K562 (cell line): ENCODE results near the gene PNPLA1. TPM values are rescaled to one million over a fixed set of nuclear protein-coding genes. Genes with fewer than 3 reads are reported as not detected.
A peak's percentile ranks its signal among the peaks of the same experiment; 100 is the strongest.

Experiments used
- NRF1 ChIP-seq, 2 experiments: fragments of 450-650 bp; IDR thresholded peaks in 1 of 2; conservative IDR thresholded peaks in 1 of 2; 2 replicates each; pipeline ENCODE4 v1.6.1; 2014; ENCODE audit warnings: mild to moderate bottlenecking in 2 of 2
- SMC3 ChIP-seq: conservative IDR thresholded peaks from 2 replicates; pipeline ENCODE4 v1.6.1; 2011; ENCODE audit warnings: low read depth, low read length, improper control_type of control experiment; ENCODE audit not compliant: insufficient read depth
- SP2 ChIP-seq: IDR thresholded peaks from 2 replicates; pipeline ENCODE4 v1.6.1; 2011; ENCODE audit warnings: mild to moderate bottlenecking, low read depth, low read length, moderate library complexity; ENCODE audit not compliant: poor library complexity, severe bottlenecking; ENCODE audit errors: extremely low read depth
- TARDBP ChIP-seq: fragments of 450-650 bp; IDR thresholded peaks from 2 replicates; pipeline ENCODE4 v1.6.1; 2016
- TCF3 ChIP-seq: sonication (generic); formaldehyde crosslinking; IDR thresholded peaks from 2 replicates; pipeline ENCODE4 v1.4.0; 2020; ENCODE audit warnings: mild to moderate bottlenecking, missing genetic modification reagents
- ZBTB34 ChIP-seq: fragments of 250-450 bp; sonication (Bioruptor Pico); IDR thresholded peaks from 2 replicates; pipeline ENCODE4 v1.8.0; 2021; ENCODE audit warnings: mild to moderate bottlenecking, moderate library complexity
- ZBTB7A ChIP-seq: IDR thresholded peaks from 2 replicates; pipeline ENCODE4 v1.6.1; 2011; ENCODE audit warnings: low read depth, mild to moderate bottlenecking, low read length, moderate library complexity, borderline replicate concordance; ENCODE audit not compliant: control insufficient read depth
- ZEB2 ChIP-seq: fragments of 450-650 bp; IDR thresholded peaks from 2 replicates; pipeline ENCODE4 v1.6.1; 2016
- polyA plus RNA-seq, 8 experiments: library from polyadenylated mRNA; depleted of rRNA in 4 of 8; stranded (reverse) in 5 of 8; unstranded in 3 of 8; fragments of >200 nt; fragmentation: Nextera tagmentation in 2 of 8; fragmentation: Illumina TruSeq in 1 of 8; extraction: Ambion mirVana in 2 of 8; extraction: Trizol in 1 of 8; gene quantifications; 2 replicates each; pipeline versions ENCODE4 v1.2.1 to v1.2.3, GENCODE V29; 2011 to 2014; ENCODE audit warnings: inconsistent platforms in 1 of 8, missing spikeins in 1 of 8
- total RNA-seq, 7 experiments: library from RNA; depleted of rRNA in 6 of 7; stranded (reverse); fragments of >200 nt in 6 of 7; fragmentation: Illumina TruSeq in 2 of 7; extraction: Trizol in 2 of 7; gene quantifications; 2 replicates each; pipeline versions ENCODE4 v1.2.1 to v1.2.3, GENCODE V29; 2011 to 2021; ENCODE audit warnings: low replicate concordance in 1 of 7
- TF ChIP-seq, protein P1 (sequence below): fragments of 250-450 bp; sonication (Bioruptor Pico); IDR thresholded peaks from 2 replicates; pipeline ENCODE4 v1.4.0; 2020
- TF ChIP-seq, protein P2 (sequence below): fragments of 250-450 bp; sonication (Bioruptor Pico); IDR thresholded peaks from 2 replicates; pipeline ENCODE4 v1.4.0; 2020; ENCODE audit warnings: mild to moderate bottlenecking, moderate library complexity, borderline replicate concordance
- TF ChIP-seq, protein P3 (sequence below), 2 experiments: fragments of 450-650 bp; IDR thresholded peaks; 2 replicates each; pipeline ENCODE4 v1.6.1; 2018; ENCODE audit warnings: mild to moderate bottlenecking in 2 of 2, low read depth in 1 of 2; ENCODE audit not compliant: partially characterized antibody in 2 of 2

PNPLA1 gene
- total and polyA plus RNA-seq, 9 of the 15 experiments (the other 6 are each of a cell fraction or from before 2014, with no cell fraction given): 0.04 to 0.27 (median 0.13) TPM; not detected in 2

DNA sequence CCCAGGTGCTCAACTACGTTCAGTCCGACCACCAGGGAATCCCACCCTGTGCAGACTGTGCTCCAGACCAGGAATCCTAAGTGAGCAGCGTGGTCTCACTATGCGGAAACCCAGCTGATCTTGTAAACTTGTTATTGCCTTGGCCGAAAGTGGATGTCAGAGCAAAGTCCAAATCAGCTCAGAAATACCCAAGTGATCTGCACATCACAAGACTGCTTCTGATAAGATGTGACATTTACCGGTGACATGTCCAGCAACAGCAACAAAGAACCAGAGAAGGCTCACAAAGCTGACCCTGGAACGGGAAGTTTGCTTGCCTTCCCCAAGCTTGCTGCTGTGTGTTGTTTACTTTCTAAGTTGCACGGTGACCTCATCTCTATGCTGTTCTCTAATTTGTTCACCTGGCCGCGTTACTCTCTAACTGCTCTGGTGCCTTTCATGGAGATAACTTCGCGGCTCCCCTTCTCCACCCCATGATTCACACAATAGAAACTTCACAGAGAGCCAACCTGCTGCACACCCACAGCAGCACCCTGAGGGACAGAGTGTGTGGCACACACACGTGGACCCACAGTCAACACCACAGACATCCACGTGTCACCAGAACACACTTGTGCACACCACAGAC lies 65.1 kb downstream of the PNPLA1 start (continued):
- TF ChIP-seq, protein P1, sequence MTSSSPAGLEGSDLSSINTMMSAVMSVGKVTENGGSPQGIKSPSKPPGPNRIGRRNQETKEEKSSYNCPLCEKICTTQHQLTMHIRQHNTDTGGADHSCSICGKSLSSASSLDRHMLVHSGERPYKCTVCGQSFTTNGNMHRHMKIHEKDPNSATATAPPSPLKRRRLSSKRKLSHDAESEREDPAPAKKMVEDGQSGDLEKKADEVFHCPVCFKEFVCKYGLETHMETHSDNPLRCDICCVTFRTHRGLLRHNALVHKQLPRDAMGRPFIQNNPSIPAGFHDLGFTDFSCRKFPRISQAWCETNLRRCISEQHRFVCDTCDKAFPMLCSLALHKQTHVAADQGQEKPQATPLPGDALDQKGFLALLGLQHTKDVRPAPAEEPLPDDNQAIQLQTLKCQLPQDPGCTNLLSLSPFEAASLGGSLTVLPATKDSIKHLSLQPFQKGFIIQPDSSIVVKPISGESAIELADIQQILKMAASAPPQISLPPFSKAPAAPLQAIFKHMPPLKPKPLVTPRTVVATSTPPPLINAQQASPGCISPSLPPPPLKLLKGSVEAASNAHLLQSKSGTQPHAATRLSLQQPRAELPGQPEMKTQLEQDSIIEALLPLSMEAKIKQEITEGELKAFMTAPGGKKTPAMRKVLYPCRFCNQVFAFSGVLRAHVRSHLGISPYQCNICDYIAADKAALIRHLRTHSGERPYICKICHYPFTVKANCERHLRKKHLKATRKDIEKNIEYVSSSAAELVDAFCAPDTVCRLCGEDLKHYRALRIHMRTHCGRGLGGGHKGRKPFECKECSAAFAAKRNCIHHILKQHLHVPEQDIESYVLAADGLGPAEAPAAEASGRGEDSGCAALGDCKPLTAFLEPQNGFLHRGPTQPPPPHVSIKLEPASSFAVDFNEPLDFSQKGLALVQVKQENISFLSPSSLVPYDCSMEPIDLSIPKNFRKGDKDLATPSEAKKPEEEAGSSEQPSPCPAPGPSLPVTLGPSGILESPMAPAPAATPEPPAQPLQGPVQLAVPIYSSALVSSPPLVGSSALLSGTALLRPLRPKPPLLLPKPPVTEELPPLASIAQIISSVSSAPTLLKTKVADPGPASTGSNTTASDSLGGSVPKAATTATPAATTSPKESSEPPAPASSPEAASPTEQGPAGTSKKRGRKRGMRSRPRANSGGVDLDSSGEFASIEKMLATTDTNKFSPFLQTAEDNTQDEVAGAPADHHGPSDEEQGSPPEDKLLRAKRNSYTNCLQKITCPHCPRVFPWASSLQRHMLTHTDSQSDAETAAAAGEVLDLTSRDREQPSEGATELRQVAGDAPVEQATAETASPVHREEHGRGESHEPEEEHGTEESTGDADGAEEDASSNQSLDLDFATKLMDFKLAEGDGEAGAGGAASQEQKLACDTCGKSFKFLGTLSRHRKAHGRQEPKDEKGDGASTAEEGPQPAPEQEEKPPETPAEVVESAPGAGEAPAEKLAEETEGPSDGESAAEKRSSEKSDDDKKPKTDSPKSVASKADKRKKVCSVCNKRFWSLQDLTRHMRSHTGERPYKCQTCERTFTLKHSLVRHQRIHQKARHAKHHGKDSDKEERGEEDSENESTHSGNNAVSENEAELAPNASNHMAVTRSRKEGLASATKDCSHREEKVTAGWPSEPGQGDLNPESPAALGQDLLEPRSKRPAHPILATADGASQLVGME (CRISPR knock-in tag): no peak
- peak in 1 of 2 experiments; percentile 14; a peak in 1 of 4 replicates for TF ChIP-seq NRF1 (conservative IDR thresholded peaks at IDR 0.05 in 1 of 2, IDR thresholded peaks at IDR 0.05 in 1 of 2)
- no peak for TF ChIP-seq ZBTB34
- TF ChIP-seq TARDBP: no peak
- TF ChIP-seq ZEB2: 0 out of 2 replicates have a peak, but pooled peaks have one; percentile 53
- TF ChIP-seq TCF3 (CRISPR knock-in tag): no peak
- no peak for TF ChIP-seq ZBTB7A
- TF ChIP-seq, protein P2, sequence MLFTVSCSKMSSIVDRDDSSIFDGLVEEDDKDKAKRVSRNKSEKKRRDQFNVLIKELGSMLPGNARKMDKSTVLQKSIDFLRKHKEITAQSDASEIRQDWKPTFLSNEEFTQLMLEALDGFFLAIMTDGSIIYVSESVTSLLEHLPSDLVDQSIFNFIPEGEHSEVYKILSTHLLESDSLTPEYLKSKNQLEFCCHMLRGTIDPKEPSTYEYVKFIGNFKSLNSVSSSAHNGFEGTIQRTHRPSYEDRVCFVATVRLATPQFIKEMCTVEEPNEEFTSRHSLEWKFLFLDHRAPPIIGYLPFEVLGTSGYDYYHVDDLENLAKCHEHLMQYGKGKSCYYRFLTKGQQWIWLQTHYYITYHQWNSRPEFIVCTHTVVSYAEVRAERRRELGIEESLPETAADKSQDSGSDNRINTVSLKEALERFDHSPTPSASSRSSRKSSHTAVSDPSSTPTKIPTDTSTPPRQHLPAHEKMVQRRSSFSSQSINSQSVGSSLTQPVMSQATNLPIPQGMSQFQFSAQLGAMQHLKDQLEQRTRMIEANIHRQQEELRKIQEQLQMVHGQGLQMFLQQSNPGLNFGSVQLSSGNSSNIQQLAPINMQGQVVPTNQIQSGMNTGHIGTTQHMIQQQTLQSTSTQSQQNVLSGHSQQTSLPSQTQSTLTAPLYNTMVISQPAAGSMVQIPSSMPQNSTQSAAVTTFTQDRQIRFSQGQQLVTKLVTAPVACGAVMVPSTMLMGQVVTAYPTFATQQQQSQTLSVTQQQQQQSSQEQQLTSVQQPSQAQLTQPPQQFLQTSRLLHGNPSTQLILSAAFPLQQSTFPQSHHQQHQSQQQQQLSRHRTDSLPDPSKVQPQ (CRISPR knock-in tag): no peak
- no peak for TF ChIP-seq SP2
- TF ChIP-seq, protein P3, sequence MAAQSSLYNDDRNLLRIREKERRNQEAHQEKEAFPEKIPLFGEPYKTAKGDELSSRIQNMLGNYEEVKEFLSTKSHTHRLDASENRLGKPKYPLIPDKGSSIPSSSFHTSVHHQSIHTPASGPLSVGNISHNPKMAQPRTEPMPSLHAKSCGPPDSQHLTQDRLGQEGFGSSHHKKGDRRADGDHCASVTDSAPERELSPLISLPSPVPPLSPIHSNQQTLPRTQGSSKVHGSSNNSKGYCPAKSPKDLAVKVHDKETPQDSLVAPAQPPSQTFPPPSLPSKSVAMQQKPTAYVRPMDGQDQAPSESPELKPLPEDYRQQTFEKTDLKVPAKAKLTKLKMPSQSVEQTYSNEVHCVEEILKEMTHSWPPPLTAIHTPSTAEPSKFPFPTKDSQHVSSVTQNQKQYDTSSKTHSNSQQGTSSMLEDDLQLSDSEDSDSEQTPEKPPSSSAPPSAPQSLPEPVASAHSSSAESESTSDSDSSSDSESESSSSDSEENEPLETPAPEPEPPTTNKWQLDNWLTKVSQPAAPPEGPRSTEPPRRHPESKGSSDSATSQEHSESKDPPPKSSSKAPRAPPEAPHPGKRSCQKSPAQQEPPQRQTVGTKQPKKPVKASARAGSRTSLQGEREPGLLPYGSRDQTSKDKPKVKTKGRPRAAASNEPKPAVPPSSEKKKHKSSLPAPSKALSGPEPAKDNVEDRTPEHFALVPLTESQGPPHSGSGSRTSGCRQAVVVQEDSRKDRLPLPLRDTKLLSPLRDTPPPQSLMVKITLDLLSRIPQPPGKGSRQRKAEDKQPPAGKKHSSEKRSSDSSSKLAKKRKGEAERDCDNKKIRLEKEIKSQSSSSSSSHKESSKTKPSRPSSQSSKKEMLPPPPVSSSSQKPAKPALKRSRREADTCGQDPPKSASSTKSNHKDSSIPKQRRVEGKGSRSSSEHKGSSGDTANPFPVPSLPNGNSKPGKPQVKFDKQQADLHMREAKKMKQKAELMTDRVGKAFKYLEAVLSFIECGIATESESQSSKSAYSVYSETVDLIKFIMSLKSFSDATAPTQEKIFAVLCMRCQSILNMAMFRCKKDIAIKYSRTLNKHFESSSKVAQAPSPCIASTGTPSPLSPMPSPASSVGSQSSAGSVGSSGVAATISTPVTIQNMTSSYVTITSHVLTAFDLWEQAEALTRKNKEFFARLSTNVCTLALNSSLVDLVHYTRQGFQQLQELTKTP (IDR thresholded peaks at IDR 0.05; ENCODE audit: low read depth in 1 of 2, partially characterized antibody in 2 of 2): peak in 1 of 2 experiments; percentile 30
- no peak for TF ChIP-seq SMC3
